Measurements from ENCODE around the gene SLAMF6. TPM values are rescaled to one million over a fixed set of nuclear protein-coding genes. Genes with fewer than 3 reads are reported as not detected.

SLAMF6 gene
- total and polyA plus RNA-seq, 4 experiments from 2014 or later, result 56.4 to 105 (median 78.0) TPM

- Histone ChIP-seq H3K36me3 (ENCODE audit: insufficient read depth, low read length) (no peaks in the 10 kb centered on the region), H3K4me3 (ENCODE audit: low read length in 2 of 2) (peak overlapping the region in 1 of 2 donors; percentile 6), H3K27me3 (ENCODE audit: insufficient read depth, low read length) (no peaks in the 10 kb centered on the region), H3K27ac (ENCODE audit: low read depth, low read length) (peak overlapping the region; percentile 32), H3K9me3 (ENCODE audit: control insufficient read depth in 1 of 2, low read length in 2 of 2) (no peaks in the 10 kb centered on the region), H3K4me1 (ENCODE audit: insufficient read depth, low read length) (peaks cover 67% of the 10 kb centered on the region)
- POLR2A ChIA-PET (ENCODE audit: partially characterized antibody), result interaction anchor here (0.8 to 1.3 kb wide), 5 partner anchors 8 to 155 kb away, joined by 3 to 8 read pairs (median 4); no protein-coding TSS in a partner anchor
- intact Hi-C loops (cut with micrococcal nuclease), result no loop called here
- Mint-ChIP-seq H3K9me3 (no peaks in the 10 kb centered on the region), H3K4me3 (peak overlapping the region in 7 of 8 donors; percentile 56 to 83 (median 67)), H3K27me3 (no peaks in the 10 kb centered on the region), H3K27ac (peak overlapping the region; percentile 22 to 88 (median 83)), H3K36me3 (no peaks in the 10 kb centered on the region), H3K4me1 (peaks cover 61 to 84% (median 66%) of the 10 kb centered on the region in 4 donors)
- CTCF ChIA-PET (ENCODE audit: partially characterized antibody), result interaction anchor here (0.7 to 2.1 kb wide), 6 partner anchors 13 to 85 kb away, joined by 3 to 8 read pairs (median 4); no protein-coding TSS in a partner anchor
- no peak for DNase-seq
Measured at GRCh38 chr1:160455153-160455517, 67.9 kb downstream of the SLAMF6 start.

GRCh38 chr1:160454371-160455152 is 68.5 kb downstream of the SLAMF6 start:
- Mint-ChIP-seq H3K4me1 (peaks cover 59 to 81% (median 63%) of the 10 kb centered on the region in 4 donors), H3K4me3 (peak overlapping the region in 7 of 8 donors; percentile 56 to 83 (median 67)), H3K36me3 (no peaks in the 10 kb centered on the region), H3K27me3 (no peaks in the 10 kb centered on the region), H3K9me3 (no peaks in the 10 kb centered on the region), H3K27ac (peak overlapping the region; percentile 22 to 88 (median 83))
- peak overlapping the region; percentile 32 for H3K27ac ChIP-seq (ENCODE audit: low read depth, low read length)
- ChIA-PET POLR2A (ENCODE audit: partially characterized antibody) (interaction anchor here (0.8 to 1.3 kb wide), 5 partner anchors 8 to 156 kb away, joined by 3 to 8 read pairs (median 4); no protein-coding TSS in a partner anchor), CTCF (ENCODE audit: partially characterized antibody) (interaction anchor here (1.2 to 2.0 kb wide), 2 partner anchors 24 to 86 kb away, joined by 4 to 6 read pairs; no protein-coding TSS in a partner anchor)
- no peaks in the 10 kb centered on the region for H3K9me3 ChIP-seq (ENCODE audit: control insufficient read depth in 1 of 2, low read length in 2 of 2)
- no peaks in the 10 kb centered on the region for H3K27me3 ChIP-seq (ENCODE audit: insufficient read depth, low read length)
- intact Hi-C loops (cut with micrococcal nuclease), result no loop called here
- H3K4me3 ChIP-seq (ENCODE audit: low read length in 2 of 2), result peak overlapping the region in 1 of 2 donors; percentile 6
- no peaks in the 10 kb centered on the region for H3K36me3 ChIP-seq (ENCODE audit: insufficient read depth, low read length)
- DNase-seq, result no peak
- H3K4me1 ChIP-seq (ENCODE audit: insufficient read depth, low read length), result peaks cover 65% of the 10 kb centered on the region

- no peaks in the 10 kb centered on the region for H3K9me3 ChIP-seq (ENCODE audit: control insufficient read depth in 1 of 2, low read length in 2 of 2)
- POLR2A ChIA-PET (ENCODE audit: partially characterized antibody), result interaction anchor here (0.7 to 2.5 kb wide), 13 partner anchors 9 to 175 kb away, joined by 3 to 8 read pairs (median 4); partner anchors contain the start of gene SLAMF6
- H3K4me3 ChIP-seq (ENCODE audit: low read length in 2 of 2), result peak overlapping the region in 1 of 2 donors; percentile 34
- Mint-ChIP-seq H3K27me3 (no peaks in the 10 kb centered on the region), H3K4me3 (peak overlapping the region; percentile 22 to 84 (median 72)), H3K36me3 (no peaks in the 10 kb centered on the region), H3K9me3 (no peaks in the 10 kb centered on the region), H3K4me1 (peaks cover 54 to 81% (median 60%) of the 10 kb centered on the region in 4 donors), H3K27ac (peak overlapping the region; percentile 36 to 93 (median 86))
- peaks cover 60% of the 10 kb centered on the region for H3K4me1 ChIP-seq (ENCODE audit: insufficient read depth, low read length)
- DNase-seq, result no peak
- intact Hi-C loops (cut with micrococcal nuclease), result no loop called here
- no peaks in the 10 kb centered on the region for H3K27me3 ChIP-seq (ENCODE audit: insufficient read depth, low read length)
- H3K27ac ChIP-seq (ENCODE audit: low read depth, low read length), result peak overlapping the region; percentile 27
- CTCF ChIA-PET (ENCODE audit: partially characterized antibody), result interaction anchor here (2.0 kb wide), 1 partner anchor 87 kb away, joined by 6 read pairs; no protein-coding TSS in a partner anchor
- H3K36me3 ChIP-seq (ENCODE audit: insufficient read depth, low read length), result no peaks in the 10 kb centered on the region
Measured at GRCh38 chr1:160453443-160453842, 69.6 kb downstream of the SLAMF6 start.

GRCh38 chr1:160451859-160452232 is 71.2 kb downstream of the SLAMF6 start:
- H3K27ac ChIP-seq (ENCODE audit: low read depth, low read length), result no peak overlapping the region
- POLR2A ChIA-PET (ENCODE audit: partially characterized antibody), result interaction anchor here (0.6 to 2.5 kb wide), 19 partner anchors 8 to 664 kb away, joined by 3 to 8 read pairs (median 4); partner anchors contain the start of gene SLAMF6
- peak overlapping the region; percentile 41 to 93 (median 70) for H3K27ac Mint-ChIP-seq
- H3K9me3 Mint-ChIP-seq, result no peaks in the 10 kb centered on the region
- no peak for DNase-seq
- no peaks in the 10 kb centered on the region for H3K9me3 ChIP-seq (ENCODE audit: control insufficient read depth in 1 of 2, low read length in 2 of 2)
- peaks cover 69% of the 10 kb centered on the region for H3K4me1 ChIP-seq (ENCODE audit: insufficient read depth, low read length)
- intact Hi-C loops (cut with micrococcal nuclease), result no loop called here
- peaks cover 61 to 85% (median 67%) of the 10 kb centered on the region in 4 donors for H3K4me1 Mint-ChIP-seq
- peak overlapping the region; percentile 48 to 77 (median 68) for H3K4me3 Mint-ChIP-seq
- CTCF ChIA-PET (ENCODE audit: partially characterized antibody), result interaction anchor here (0.6 to 1.4 kb wide), 13 partner anchors 9 to 430 kb away, joined by 3 to 8 read pairs (median 4); partner anchors contain the start of gene SLAMF6
- no peak overlapping the region for H3K4me3 ChIP-seq (ENCODE audit: low read length in 2 of 2)
- H3K27me3 Mint-ChIP-seq, result no peaks in the 10 kb centered on the region
- H3K36me3 ChIP-seq (ENCODE audit: insufficient read depth, low read length), result no peaks in the 10 kb centered on the region
- no peaks in the 10 kb centered on the region for H3K27me3 ChIP-seq (ENCODE audit: insufficient read depth, low read length)
- H3K36me3 Mint-ChIP-seq, result no peaks in the 10 kb centered on the region

GRCh38 chr1:160451119-160451858 is 71.8 kb downstream of the SLAMF6 start:
- H3K9me3 ChIP-seq (ENCODE audit: control insufficient read depth in 1 of 2, low read length in 2 of 2), result no peaks in the 10 kb centered on the region
- CTCF ChIA-PET (ENCODE audit: partially characterized antibody), result interaction anchor here (0.6 to 1.4 kb wide), 13 partner anchors 8 to 430 kb away, joined by 3 to 8 read pairs (median 4); partner anchors contain the start of gene SLAMF6
- intact Hi-C loops (cut with micrococcal nuclease), result no loop called here
- peak overlapping the region in 1 of 2 donors; percentile 3 for H3K4me3 ChIP-seq (ENCODE audit: low read length in 2 of 2)
- POLR2A ChIA-PET (ENCODE audit: partially characterized antibody), result interaction anchor here (0.6 to 2.5 kb wide), 20 partner anchors 8 to 665 kb away, joined by 3 to 8 read pairs (median 4); partner anchors contain the start of gene SLAMF6
- H3K27ac ChIP-seq (ENCODE audit: low read depth, low read length), result peak overlapping the region; percentile 47
- H3K27me3 Mint-ChIP-seq, result no peaks in the 10 kb centered on the region
- peak overlapping the region; percentile 50 to 77 (median 68) for H3K4me3 Mint-ChIP-seq
- DNase-seq, result no peak
- no peaks in the 10 kb centered on the region for H3K36me3 Mint-ChIP-seq
- H3K9me3 Mint-ChIP-seq, result no peaks in the 10 kb centered on the region
- H3K4me1 Mint-ChIP-seq, result peaks cover 64 to 86% (median 71%) of the 10 kb centered on the region in 4 donors
- peak overlapping the region; percentile 41 to 93 (median 70) for H3K27ac Mint-ChIP-seq
- H3K36me3 ChIP-seq (ENCODE audit: insufficient read depth, low read length), result no peaks in the 10 kb centered on the region
- peaks cover 75% of the 10 kb centered on the region for H3K4me1 ChIP-seq (ENCODE audit: insufficient read depth, low read length)
- H3K27me3 ChIP-seq (ENCODE audit: insufficient read depth, low read length), result no peaks in the 10 kb centered on the region

GRCh38 chr1:160449494-160449893 is 73.6 kb downstream of the SLAMF6 start:
- H3K4me1 Mint-ChIP-seq, result peaks cover 58 to 80% (median 70%) of the 10 kb centered on the region in 4 donors
- H3K36me3 ChIP-seq (ENCODE audit: insufficient read depth, low read length), result no peaks in the 10 kb centered on the region

More at GRCh38 chr1:160449494-160449893, 73.6 kb downstream of the SLAMF6 start:
- H3K27me3 Mint-ChIP-seq, result no peaks in the 10 kb centered on the region
- no peaks in the 10 kb centered on the region for H3K36me3 Mint-ChIP-seq
- CTCF ChIA-PET (ENCODE audit: partially characterized antibody), result interaction anchor here (0.9 to 1.2 kb wide), 2 partner anchors 21 to 328 kb away, joined by 3 read pairs; no protein-coding TSS in a partner anchor
- no peaks in the 10 kb centered on the region for H3K27me3 ChIP-seq (ENCODE audit: insufficient read depth, low read length)
- no peak overlapping the region for H3K4me3 Mint-ChIP-seq
- peak overlapping the region in 1 of 7 donors; percentile 41 for H3K27ac Mint-ChIP-seq
- intact Hi-C loops (cut with micrococcal nuclease), result no loop called here
- H3K9me3 ChIP-seq (ENCODE audit: control insufficient read depth in 1 of 2, low read length in 2 of 2), result no peaks in the 10 kb centered on the region
- no peak overlapping the region for H3K4me3 ChIP-seq (ENCODE audit: low read length in 2 of 2)
- peaks cover 79% of the 10 kb centered on the region for H3K4me1 ChIP-seq (ENCODE audit: insufficient read depth, low read length)
- H3K9me3 Mint-ChIP-seq, result no peaks in the 10 kb centered on the region
- no peak overlapping the region for H3K27ac ChIP-seq (ENCODE audit: low read depth, low read length)
- POLR2A ChIA-PET (ENCODE audit: partially characterized antibody), result interaction anchor here (1.2 to 1.9 kb wide), 2 partner anchors 9 to 19 kb away, joined by 4 to 6 read pairs; no protein-coding TSS in a partner anchor
- DNase-seq, result no peak
